HG02610 (cell line): ENCODE data around the gene PYGB.
A peak's percentile ranks its signal among the peaks of the same experiment; 100 is the strongest.

Source experiments
- ATAC-seq: cut with Tn5 transposase; IDR thresholded peaks from one replicate; pipeline ENCODE4 v1.9.1; 2021; ENCODE audit warnings: mild to moderate bottlenecking, moderate library complexity; ENCODE audit not compliant: unreplicated experiment

Gene PYGB

DNA sequence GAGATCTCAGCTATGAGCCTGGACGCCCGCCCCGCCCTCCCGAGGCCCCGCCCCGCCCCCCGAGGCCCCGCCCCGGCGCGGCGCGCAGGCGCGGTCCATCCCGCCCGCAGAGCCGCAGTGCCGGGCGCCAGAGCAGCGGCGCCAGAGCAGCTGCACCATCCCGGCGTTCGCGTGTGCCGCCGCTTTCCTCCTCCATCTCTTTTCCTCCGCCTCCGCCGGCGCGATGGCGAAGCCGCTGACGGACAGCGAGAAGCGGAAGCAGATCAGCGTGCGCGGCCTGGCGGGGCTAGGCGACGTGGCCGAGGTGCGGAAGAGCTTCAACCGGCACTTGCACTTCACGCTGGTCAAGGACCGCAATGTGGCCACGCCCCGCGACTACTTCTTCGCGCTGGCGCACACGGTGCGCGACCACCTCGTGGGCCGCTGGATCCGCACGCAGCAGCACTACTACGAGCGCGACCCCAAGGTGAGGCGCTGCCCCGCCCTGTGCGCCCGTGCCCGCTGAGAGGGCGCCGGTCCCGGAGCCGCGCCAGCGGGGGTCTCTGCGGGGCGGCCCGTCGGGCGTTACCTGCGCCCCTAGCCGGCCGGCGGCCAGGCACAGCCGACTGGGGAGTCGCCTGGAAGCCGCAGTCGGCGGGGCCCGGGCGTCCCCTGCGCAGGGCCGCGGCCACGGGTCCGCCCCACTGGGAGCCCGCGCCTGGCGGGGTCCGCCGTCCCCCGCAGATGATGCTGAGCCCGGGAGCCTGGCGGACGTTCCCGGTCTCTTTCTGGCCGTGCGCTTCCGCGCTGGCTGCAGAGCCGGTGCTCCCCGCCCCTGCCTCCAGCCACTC is at the start of gene PYGB:
Gene PYGB, plus strand, starts transcription at position 130 of the 830 bp plus-strand sequence. Its CDS starts 94 bp downstream, at position 224.
- peak; percentile 65 for ATAC-seq

- no peak for ATAC-seq
These were observed 49.1 kb upstream of the PYGB start for GRCh38 chr20:25198663-25199383.

- no peak for ATAC-seq
These were observed 48.2 kb upstream of the PYGB start for GRCh38 chr20:25199473-25200260.

- ATAC-seq, result no peak
These were observed 44.8 kb upstream of the PYGB start for GRCh38 chr20:25203089-25203488.

- no peak for ATAC-seq
These were observed 44.0 kb upstream of the PYGB start for GRCh38 chr20:25203871-25204320.

GRCh38 chr20:25204550-25205276 is 43.2 kb upstream of the PYGB start:
- ATAC-seq, result no peak

GRCh38 chr20:25205277-25206062 is 42.4 kb upstream of the PYGB start:
- ATAC-seq, result no peak

DNA sequence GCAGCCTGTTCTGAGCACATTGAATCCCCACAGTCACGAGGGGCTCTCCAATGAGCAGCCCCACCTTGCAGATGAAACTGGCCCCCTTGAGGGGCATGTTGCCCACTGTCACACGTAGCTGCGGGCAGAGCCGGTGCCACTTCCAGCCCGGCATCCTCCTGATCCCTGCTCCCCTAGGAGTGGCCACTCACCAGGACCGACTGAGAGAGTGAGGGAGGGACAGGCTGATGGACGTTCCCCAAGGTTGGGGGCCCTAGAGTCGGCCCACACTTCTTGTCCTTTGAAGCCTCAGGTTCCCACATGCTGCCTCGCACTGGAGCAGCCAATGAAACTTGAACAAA is 41.9 kb upstream of the PYGB start:
- ATAC-seq, result no peak

- no peak for ATAC-seq
These were observed 41.3 kb upstream of the PYGB start for GRCh38 chr20:25206548-25206947.

- ATAC-seq, result no peak
These were observed 40.5 kb upstream of the PYGB start for GRCh38 chr20:25207149-25207959.

GRCh38 chr20:25207960-25208534 is 39.8 kb upstream of the PYGB start:
- ATAC-seq, result no peak

- ATAC-seq, result no peak
These were observed 38.5 kb upstream of the PYGB start for GRCh38 chr20:25209400-25209799.

GRCh38 chr20:25209911-25210310 is 38.0 kb upstream of the PYGB start:
- ATAC-seq, result no peak

- no peak for ATAC-seq
These were observed 36.6 kb upstream of the PYGB start for GRCh38 chr20:25211273-25211672.

GRCh38 chr20:25212242-25212641 is 35.6 kb upstream of the PYGB start:
- no peak for ATAC-seq

GRCh38 chr20:25213566-25214425 is 34.1 kb upstream of the PYGB start:
- ATAC-seq, result no peak

GRCh38 chr20:25214426-25214790 is 33.5 kb upstream of the PYGB start:
- no peak for ATAC-seq

DNA sequence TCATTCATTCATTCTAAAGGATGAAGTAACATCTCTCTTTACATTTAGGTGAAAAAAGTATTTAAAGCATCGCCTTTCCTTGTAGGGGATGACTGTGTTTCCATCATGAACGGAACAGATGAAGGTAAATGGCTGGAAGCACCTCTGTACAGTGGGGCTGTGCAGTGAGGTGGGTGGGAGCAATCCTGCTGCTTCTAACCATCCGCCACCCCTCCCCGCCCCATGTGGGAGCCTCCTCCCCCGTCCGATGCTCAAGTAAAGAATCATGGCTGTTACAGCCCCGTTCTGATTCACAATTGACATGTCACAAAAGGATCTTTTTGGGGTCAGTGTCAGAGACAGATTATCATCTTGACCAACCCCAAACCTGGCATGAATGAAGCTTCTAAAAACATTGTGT is 33.1 kb upstream of the PYGB start:
- no peak for ATAC-seq
